Activated CD4-positive, alpha-beta T cell treated with anti-CD3 and anti-CD28 coated beads, Interleukin-2, amount 10 ng/mL, durations not matched to agents 24 days and 14 days (primary cell): ENCODE results near the gene HOXA9. TPM values are rescaled to one million over a fixed set of nuclear protein-coding genes. Genes with fewer than 3 reads are reported as not detected.

ENCODE experiments used
- total RNA-seq: library from RNA; stranded (reverse); gene quantifications from 2 replicates; pipeline ENCODE4 v1.2.3, GENCODE V29; 2022

HOXA9 gene
- total RNA-seq, 1 donor from 2014 or later, result not detected

Other genes with a start within 250 kb of the HOXA9 start
- 0.09 and 0.16 TPM in 2 replicates for gene HOXA1, start 69.5 kb downstream of the HOXA9 start, total RNA-seq
- gene HOXA2, start 62.9 kb downstream of the HOXA9 start, total RNA-seq, result not detected in 2 replicates
- not detected in 2 replicates for gene HOXA4, start 34.8 kb downstream of the HOXA9 start, total RNA-seq
- not detected in 2 replicates for gene HOXA5, start 21.9 kb downstream of the HOXA9 start, total RNA-seq
- not detected in 2 replicates for gene HOXA6, start 17.8 kb downstream of the HOXA9 start, total RNA-seq
- not detected in 2 replicates for gene HOXA3, start 13.0 kb downstream of the HOXA9 start, total RNA-seq
- gene HOXA7, start 8.9 kb downstream of the HOXA9 start, total RNA-seq, result not detected in 2 replicates
- gene HOXA10, start 8.8 kb upstream of the HOXA9 start, total RNA-seq, result not detected in 2 replicates
- gene HOXA11, start 19.7 kb upstream of the HOXA9 start, total RNA-seq, result not detected in 2 replicates
- not detected in 2 replicates for gene HOXA13, start 34.6 kb upstream of the HOXA9 start, total RNA-seq
- gene EVX1, start 77.3 kb upstream of the HOXA9 start, total RNA-seq, result not detected in 2 replicates